GM18505 (cell line): ENCODE measurements around the gene PLA2G6.
"Not testable (repeated sequence)": the region's sequence is repeated elsewhere in the genome, so short reads cannot be mapped to it uniquely, and the experiment has no call there.

Experiments
- ATAC-seq: cut with Tn5 transposase; IDR thresholded peaks from one replicate; pipeline ENCODE4 v1.9.1; 2021; ENCODE audit not compliant: unreplicated experiment
- POLR2A ChIP-seq: IDR thresholded peaks from 4 replicates; pipeline ENCODE4 v1.6.1; 2011; ENCODE audit warnings: borderline replicate concordance; ENCODE audit not compliant: insufficient read depth, insufficient read length; ENCODE audit errors: extremely low read depth

PLA2G6 gene

GRCh38 chr22:38153821-38154562 is 27.6 kb downstream of the PLA2G6 start:
- no peak for TF ChIP-seq POLR2A
- no peak for ATAC-seq

- TF ChIP-seq POLR2A = no peak
- no peak for ATAC-seq
These were observed 30.5 kb downstream of the PLA2G6 start for GRCh38 chr22:38151126-38151500.

GRCh38 chr22:38148245-38148644 is 33.4 kb downstream of the PLA2G6 start:
- no peak for ATAC-seq
- no peak for TF ChIP-seq POLR2A

- not testable (repeated sequence) for ATAC-seq
These were observed 35.5 kb downstream of the PLA2G6 start for GRCh38 chr22:38146166-38146565.

GRCh38 chr22:38144025-38144405 is 37.6 kb downstream of the PLA2G6 start:
- no peak for ATAC-seq
- TF ChIP-seq POLR2A = no peak

- no peak for ATAC-seq
These were observed 39.0 kb downstream of the PLA2G6 start for GRCh38 chr22:38142606-38143005.

GRCh38 chr22:38141217-38141973 is 40.2 kb downstream of the PLA2G6 start:
- no peak for TF ChIP-seq POLR2A
- no peak for ATAC-seq

More at GRCh38 chr22:38142606-38143005, 39.0 kb downstream of the PLA2G6 start:
- no peak for TF ChIP-seq POLR2A

GRCh38 chr22:38139901-38140300 is 41.7 kb downstream of the PLA2G6 start:
- no peak for ATAC-seq
- TF ChIP-seq POLR2A = no peak

GRCh38 chr22:38138961-38139360 is 42.7 kb downstream of the PLA2G6 start:
- TF ChIP-seq POLR2A = no peak
- no peak for ATAC-seq

GRCh38 chr22:38137876-38138687 is 43.5 kb downstream of the PLA2G6 start:
- TF ChIP-seq POLR2A = no peak

GRCh38 chr22:38136607-38137006 is 45.0 kb downstream of the PLA2G6 start:
- ATAC-seq = no peak
- no peak for TF ChIP-seq POLR2A

More at GRCh38 chr22:38137876-38138687, 43.5 kb downstream of the PLA2G6 start:
- no peak for ATAC-seq

GRCh38 chr22:38135133-38135706 is 46.4 kb downstream of the PLA2G6 start:
- ATAC-seq = no peak
- TF ChIP-seq POLR2A = no peak

GRCh38 chr22:38133331-38133730 is 48.3 kb downstream of the PLA2G6 start:
- no peak for ATAC-seq
- no peak for TF ChIP-seq POLR2A
